K562 (cell line): ENCODE results near the gene GLE1. TPM values are rescaled to one million over a fixed set of nuclear protein-coding genes. Genes with fewer than 3 reads are reported as not detected.

Source experiments
- CREB3 ChIP-seq: fragments of 450-650 bp; conservative IDR thresholded peaks from 2 replicates; pipeline ENCODE4 v1.6.1; 2016; ENCODE audit warnings: missing genetic modification characterization, low read depth, mild to moderate bottlenecking, missing compliant biosample characterization, moderate library complexity
- CTCFL ChIP-seq: IDR thresholded peaks from 2 replicates; pipeline ENCODE4 v1.6.1; 2011; ENCODE audit warnings: borderline replicate concordance, low read depth, mild to moderate bottlenecking, moderate library complexity, low read length; ENCODE audit not compliant: insufficient read depth, poor library complexity, severe bottlenecking
- PBX2 ChIP-seq, 2 experiments: IDR thresholded peaks in 1 of 2; conservative IDR thresholded peaks in 1 of 2; 2 replicates each; pipeline ENCODE4 v1.6.1; 2016; ENCODE audit warnings: low read depth in 2 of 2, mild to moderate bottlenecking in 1 of 2, missing compliant biosample characterization in 1 of 2, missing genetic modification characterization in 1 of 2, moderate library complexity in 1 of 2
- PRPF4 ChIP-seq: fragments of 200-400 bp; formaldehyde crosslinking; IDR thresholded peaks from one replicate; pipeline ENCODE4 v1.6.1; 2017; ENCODE audit warnings: low read length, low read depth, mild to moderate bottlenecking; ENCODE audit not compliant: insufficient read depth, poor library complexity, severe bottlenecking
- RAD21 ChIP-seq, 2 experiments: fragments of 250-450 bp in 1 of 2; fragments of 450-650 bp in 1 of 2; sonication (Bioruptor Pico) in 1 of 2; formaldehyde crosslinking in 1 of 2; IDR thresholded peaks in 1 of 2; conservative IDR thresholded peaks in 1 of 2; 2 replicates each; pipeline versions ENCODE4 v1.4.0 to v1.8.0; 2020 to 2022; ENCODE audit warnings: mild to moderate bottlenecking in 2 of 2, moderate library complexity in 1 of 2
- SMAD2 ChIP-seq: fragments of 150-350 bp; IDR thresholded peaks from 2 replicates; pipeline ENCODE4 v1.6.1; 2014; ENCODE audit warnings: low read depth, mild to moderate bottlenecking, low read length
- SOX6 ChIP-seq: fragments of 450-650 bp; IDR thresholded peaks from 2 replicates; pipeline ENCODE4 v1.6.1; 2014; ENCODE audit warnings: mild to moderate bottlenecking
- TAL1 ChIP-seq: fragments of 450-650 bp; IDR thresholded peaks from 2 replicates; pipeline ENCODE4 v1.6.1; 2016; ENCODE audit warnings: mild to moderate bottlenecking
- ZBTB11 ChIP-seq, 3 experiments: fragments of 200-800 bp in 1 of 3; fragments of 250-450 bp in 1 of 3; fragments of 450-650 bp in 1 of 3; sonication (Bioruptor Pico) in 1 of 3; sonication (Bioruptor generic) in 1 of 3; formaldehyde crosslinking in 1 of 3; IDR thresholded peaks; 2 replicates each; pipeline versions ENCODE4 v1.6.1 to v1.8.0; 2016 to 2022; ENCODE audit warnings: mild to moderate bottlenecking in 2 of 3, missing genetic modification characterization in 2 of 3, missing compliant biosample characterization in 1 of 3, moderate library complexity in 1 of 3
- ZNF512 ChIP-seq: IDR thresholded peaks from 2 replicates; pipeline ENCODE4 v1.6.1; 2016; ENCODE audit warnings: missing genetic modification characterization, missing compliant biosample characterization
- polyA plus RNA-seq, 8 experiments: library from polyadenylated mRNA; depleted of rRNA in 4 of 8; stranded (reverse) in 5 of 8; unstranded in 3 of 8; fragments of >200 nt; fragmentation: Nextera tagmentation in 2 of 8; fragmentation: Illumina TruSeq in 1 of 8; extraction: Ambion mirVana in 2 of 8; extraction: Trizol in 1 of 8; gene quantifications; 2 replicates each; pipeline versions ENCODE4 v1.2.1 to v1.2.3, GENCODE V29; 2011 to 2014; ENCODE audit warnings: inconsistent platforms in 1 of 8, missing spikeins in 1 of 8
- total RNA-seq, 7 experiments: library from RNA; depleted of rRNA in 6 of 7; stranded (reverse); fragments of >200 nt in 6 of 7; fragmentation: Illumina TruSeq in 2 of 7; extraction: Trizol in 2 of 7; gene quantifications; 2 replicates each; pipeline versions ENCODE4 v1.2.1 to v1.2.3, GENCODE V29; 2011 to 2021; ENCODE audit warnings: low replicate concordance in 1 of 7
- TF ChIP-seq, protein P1 (sequence below): fragments of 450-650 bp; formaldehyde crosslinking; IDR thresholded peaks from 2 replicates; pipeline ENCODE4 v1.4.0; 2020; ENCODE audit warnings: mild to moderate bottlenecking, moderate library complexity

GLE1 gene
- total and polyA plus RNA-seq, 9 of the 15 experiments (the other 6 are each of a cell fraction or from before 2014, with no cell fraction given), result 15.9 to 44.8 (median 37.6) TPM

DNA sequence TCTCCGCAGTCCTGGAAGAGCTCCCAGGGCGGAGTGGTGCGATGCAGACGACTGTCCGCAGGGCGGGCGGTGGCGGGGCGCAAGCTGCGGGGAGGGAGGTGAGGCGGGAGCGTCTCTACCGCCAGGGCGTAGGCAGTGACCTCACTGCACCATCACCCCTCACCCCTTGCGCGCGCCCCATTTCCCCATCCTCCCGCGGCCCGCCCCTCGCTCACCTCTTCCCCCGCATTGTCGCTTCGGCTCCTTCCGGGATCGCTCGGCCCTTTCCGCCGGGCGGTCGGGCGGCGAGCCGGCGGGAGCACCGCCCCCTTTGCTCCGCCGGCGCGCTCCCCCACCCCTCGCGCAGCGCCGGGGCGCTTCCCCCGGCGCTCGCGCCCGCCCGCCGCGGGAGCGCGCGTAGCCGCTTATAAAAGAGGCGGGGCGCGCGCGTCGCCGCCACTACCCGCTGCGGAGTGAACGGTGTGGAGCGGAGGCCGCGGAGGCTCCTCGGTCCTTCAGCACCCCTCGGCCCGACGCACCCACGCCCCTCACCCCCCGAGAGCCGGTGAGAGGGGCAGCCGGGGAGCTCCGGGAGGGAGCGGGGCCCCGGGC, 47.7 kb downstream of the GLE1 start, which contains the start of gene SPTAN1 (continued):
- TF ChIP-seq ZBTB11 (CRISPR knock-in tag; IDR thresholded peaks at IDR 0.05) (0 out of 6 replicates have a peak, but pooled peaks of 1 of the 3 experiments have one; percentile 49), RAD21 (CRISPR knock-in tag; conservative IDR thresholded peaks at IDR 0.05 in 1 of 2, IDR thresholded peaks at IDR 0.05 in 1 of 2) (no peak), TAL1 (no peak), SOX6 (no peak), PBX2 (CRISPR knock-in tag; IDR thresholded peaks at IDR 0.05; ENCODE audit: low read depth) (no peak), PBX2 (tag; conservative IDR thresholded peaks at IDR 0.05; ENCODE audit: low read depth) (no peak), PRPF4 (peak; percentile 64), SMAD2 (no peak), CTCFL (no peak), CREB3 (tag) (no peak), ZNF512 (tag) (no peak)
- TF ChIP-seq, protein P1, sequence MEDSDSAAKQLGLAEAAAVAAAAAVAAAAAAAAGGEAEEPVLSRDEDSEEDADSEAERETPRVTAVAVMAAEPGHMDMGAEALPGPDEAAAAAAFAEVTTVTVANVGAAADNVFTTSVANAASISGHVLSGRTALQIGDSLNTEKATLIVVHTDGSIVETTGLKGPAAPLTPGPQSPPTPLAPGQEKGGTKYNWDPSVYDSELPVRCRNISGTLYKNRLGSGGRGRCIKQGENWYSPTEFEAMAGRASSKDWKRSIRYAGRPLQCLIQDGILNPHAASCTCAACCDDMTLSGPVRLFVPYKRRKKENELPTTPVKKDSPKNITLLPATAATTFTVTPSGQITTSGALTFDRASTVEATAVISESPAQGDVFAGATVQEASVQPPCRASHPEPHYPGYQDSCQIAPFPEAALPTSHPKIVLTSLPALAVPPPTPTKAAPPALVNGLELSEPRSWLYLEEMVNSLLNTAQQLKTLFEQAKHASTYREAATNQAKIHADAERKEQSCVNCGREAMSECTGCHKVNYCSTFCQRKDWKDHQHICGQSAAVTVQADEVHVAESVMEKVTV (CRISPR knock-in tag), result peak; percentile 99
